Stomach (tissue), 9 donors: Measurements from ENCODE around the gene EPB41L1. TPM values are rescaled to one million over a fixed set of nuclear protein-coding genes. Genes with fewer than 3 reads are reported as not detected.

Experiments used
- DNase-seq, 2 donors: peaks; one replicate each; pipeline versions ENCODE4 v3.0.0 to v3.0.0-alpha.2; 2013 to 2019
- H3K27ac ChIP-seq, 5 donors: fragments of 200-600 bp in 4 of 5; sonication (generic) in 4 of 5; one replicate each; pipeline ENCODE4 v1.5.1; 2013 to 2019; ENCODE audit warnings: mild to moderate bottlenecking in 1 of 5, moderate library complexity in 1 of 5
- H3K27me3 ChIP-seq, 3 donors: fragments of 200-600 bp; sonication (generic); one replicate each; pipeline ENCODE4 v1.5.1; 2017 to 2019; ENCODE audit warnings: mixed run types in 1 of 3
- H3K36me3 ChIP-seq, 4 donors: fragments of 200-600 bp; sonication (generic); 1 replicate in 3 of 4; 2 replicates in 1 of 4; pipeline ENCODE4 v1.5.1; 2016 to 2019
- H3K4me1 ChIP-seq, 4 donors: fragments of 200-600 bp; sonication (generic); one replicate each; pipeline ENCODE4 v1.5.1; 2016 to 2019
- H3K4me3 ChIP-seq, 4 donors: fragments of 200-600 bp; sonication (generic) in 3 of 4; one replicate each; pipeline ENCODE4 v1.5.1; 2016 to 2019; ENCODE audit warnings: mild to moderate bottlenecking in 1 of 4
- H3K9me3 ChIP-seq, 4 donors: fragments of 200-600 bp; sonication (generic); one replicate each; pipeline ENCODE4 v1.5.1; 2016 to 2019
- EP300 ChIP-seq: sonication (generic); formaldehyde crosslinking; IDR thresholded peaks from one replicate; pipeline ENCODE4 v1.6.1; 2017; ENCODE audit warnings: antibody characterized with exemption
- POLR2A ChIP-seq, 4 donors: fragments of 450-650 bp; IDR thresholded peaks; one replicate each; pipeline ENCODE4 v1.6.1; 2016; ENCODE audit warnings: antibody characterized with exemption in 4 of 4, control low read depth in 2 of 4, mild to moderate bottlenecking in 1 of 4, moderate library complexity in 1 of 4
- POLR2AphosphoS5 ChIP-seq, 3 donors: sonication (generic); formaldehyde crosslinking; IDR thresholded peaks; one replicate each; pipeline ENCODE4 v1.6.1; 2016; ENCODE audit warnings: antibody characterized with exemption in 3 of 3
- WGBS, 5 donors: extraction: QIAGEN DNeasy Blood & Tissue Kit in 3 of 5; methylation state at CpG; one replicate each; pipeline versions ENCODE4 v1.1.5 to v1.1.7; 2013 to 2018; 5-methylcytosine and 5-hydroxymethylcytosine counted together
- intact Hi-C: fragments of 100-400 bp; cut with DNase I; formaldehyde crosslinking; loops from one replicate; pipeline ENCODE4 v1.15.1; 2023; ENCODE audit warnings: low total_unique reads
- polyA plus RNA-seq, 3 donors: library from polyadenylated mRNA; stranded (reverse); fragments of 200-250 nt; gene quantifications; one replicate each; pipeline ENCODE4 v1.2.3, GENCODE V29; 2013
- total RNA-seq, 5 donors: library from RNA; depleted of rRNA; stranded (reverse); fragments of >200 nt; gene quantifications; one replicate each; pipeline versions ENCODE4 v1.1.0 to v1.2.3, GENCODE V29; 2014 to 2016
- TF ChIP-seq, protein P1 (sequence below), 7 experiments: fragments of 450-650 bp in 4 of 7; fragments of 200-600 bp in 3 of 7; sonication (generic) in 3 of 7; IDR thresholded peaks; one replicate each; pipeline ENCODE4 v1.5.1; 2016 to 2019; ENCODE audit warnings: antibody characterized with exemption in 7 of 7, control low read depth in 2 of 7, mild to moderate bottlenecking in 1 of 7
- donor health status: healthy with polysubstance abuse.
- donor health status: Bipolar disorder and iron deficiency.
- donor health status: healthy.

EPB41L1 gene
- total and polyA plus RNA-seq, 8 donors = 25.9 to 271 (median 40.4) TPM

DNA sequence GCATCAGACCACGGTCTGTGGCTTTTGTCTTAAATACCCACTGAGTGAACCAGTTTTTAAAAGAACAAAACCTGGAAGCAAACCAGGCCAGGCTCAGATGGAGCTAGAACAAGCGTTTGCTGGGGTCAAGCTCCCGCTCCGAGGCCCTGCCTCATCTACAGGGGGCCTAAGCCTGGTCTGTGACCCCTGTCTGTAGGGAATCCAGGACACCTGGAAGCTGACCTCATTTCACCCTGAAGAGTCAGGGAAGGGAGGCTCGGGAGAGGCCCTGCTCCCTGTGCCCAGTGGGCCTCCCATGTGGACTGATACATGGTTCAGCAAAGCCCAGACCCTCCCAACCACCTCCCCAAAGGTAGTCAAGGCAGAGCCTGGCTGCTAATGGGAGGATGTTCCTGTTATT is 124.8 kb downstream of the EPB41L1 start:
- DNase-seq = no peak
- no peak overlapping the region for H3K4me3 ChIP-seq
- 60 to 72% (median 63%) methylated on average over 5 of the region's 5 CpGs for WGBS, 5 donors
- no peaks in the 10 kb centered on the region for H3K36me3 ChIP-seq
- intact Hi-C loops = no loop called here
- H3K27me3 ChIP-seq = peaks cover 6 to 46% (median 15%) of the 10 kb centered on the region in 3 donors
- no peak overlapping the region for H3K27ac ChIP-seq
- peaks cover 0 to 7% (median 0%) of the 10 kb centered on the region in 4 donors for H3K9me3 ChIP-seq
- no peaks in the 10 kb centered on the region for H3K4me1 ChIP-seq
- TF ChIP-seq EP300 (no peak), POLR2A (IDR thresholded peaks at IDR 0.05) (no peak), POLR2AphosphoS5 (IDR thresholded peaks at IDR 0.05) (no peak)
- TF ChIP-seq, protein P1, sequence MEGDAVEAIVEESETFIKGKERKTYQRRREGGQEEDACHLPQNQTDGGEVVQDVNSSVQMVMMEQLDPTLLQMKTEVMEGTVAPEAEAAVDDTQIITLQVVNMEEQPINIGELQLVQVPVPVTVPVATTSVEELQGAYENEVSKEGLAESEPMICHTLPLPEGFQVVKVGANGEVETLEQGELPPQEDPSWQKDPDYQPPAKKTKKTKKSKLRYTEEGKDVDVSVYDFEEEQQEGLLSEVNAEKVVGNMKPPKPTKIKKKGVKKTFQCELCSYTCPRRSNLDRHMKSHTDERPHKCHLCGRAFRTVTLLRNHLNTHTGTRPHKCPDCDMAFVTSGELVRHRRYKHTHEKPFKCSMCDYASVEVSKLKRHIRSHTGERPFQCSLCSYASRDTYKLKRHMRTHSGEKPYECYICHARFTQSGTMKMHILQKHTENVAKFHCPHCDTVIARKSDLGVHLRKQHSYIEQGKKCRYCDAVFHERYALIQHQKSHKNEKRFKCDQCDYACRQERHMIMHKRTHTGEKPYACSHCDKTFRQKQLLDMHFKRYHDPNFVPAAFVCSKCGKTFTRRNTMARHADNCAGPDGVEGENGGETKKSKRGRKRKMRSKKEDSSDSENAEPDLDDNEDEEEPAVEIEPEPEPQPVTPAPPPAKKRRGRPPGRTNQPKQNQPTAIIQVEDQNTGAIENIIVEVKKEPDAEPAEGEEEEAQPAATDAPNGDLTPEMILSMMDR (IDR thresholded peaks at IDR 0.05) = no peak

DNA sequence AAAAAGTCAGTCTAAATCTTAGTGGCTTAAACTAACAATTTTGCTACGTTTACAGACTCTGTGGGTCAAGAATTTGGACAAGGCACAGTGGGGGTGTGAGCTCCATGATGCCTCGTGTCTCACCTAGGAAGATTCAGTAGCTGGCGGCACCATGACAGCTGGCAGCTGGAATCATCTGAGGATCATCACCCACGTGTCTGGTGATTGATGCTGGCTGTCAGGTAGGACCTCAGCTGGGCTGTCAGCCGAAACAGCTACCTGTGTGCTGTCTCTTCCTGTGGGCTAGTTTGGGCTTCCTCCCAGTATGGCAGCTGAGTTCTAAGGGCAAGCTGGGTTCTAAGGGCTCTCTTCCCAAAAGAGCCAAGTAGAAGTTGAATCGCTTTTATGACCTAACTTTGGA is 125.2 kb downstream of the EPB41L1 start:
- intact Hi-C loops = no loop called here
- WGBS, 5 donors = 47 to 73% (median 71%) methylated on average over 6 of the region's 6 CpGs

DNA sequence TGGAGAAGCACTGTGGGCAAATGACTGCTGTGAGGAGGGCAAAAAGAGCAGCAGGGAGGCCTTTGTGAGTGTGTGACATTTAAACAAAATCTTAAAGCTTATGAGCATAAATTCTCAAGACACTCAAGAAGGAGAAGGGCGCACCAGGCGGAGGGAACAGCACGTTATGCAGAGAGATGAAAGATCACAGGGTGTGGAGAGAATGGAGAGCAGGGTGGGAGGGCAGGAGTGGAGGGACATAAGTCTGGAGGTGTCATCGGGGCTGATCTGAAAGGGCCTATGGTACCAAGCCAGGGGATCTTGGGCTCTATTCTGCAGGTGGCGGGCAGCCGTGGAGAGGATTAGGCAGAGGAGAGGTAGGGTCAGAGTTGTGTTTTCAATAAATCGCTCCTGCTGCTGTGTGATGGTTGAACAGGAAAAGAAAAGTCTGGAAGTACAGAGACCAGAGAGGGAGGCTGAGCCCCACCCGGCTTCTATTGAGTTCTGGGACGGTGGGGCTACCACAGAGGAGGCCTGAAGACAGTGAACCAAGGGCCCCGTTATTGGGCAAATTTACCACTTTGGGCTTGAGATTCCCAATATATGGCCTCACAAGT is 127.3 kb downstream of the EPB41L1 start:
- 75 to 85% (median 80%) methylated on average over 10 of the region's 10 CpGs for WGBS, 5 donors

More for the DNA sequence above, 125.2 kb downstream of the EPB41L1 start:
- H3K36me3 ChIP-seq = no peaks in the 10 kb centered on the region
- H3K4me3 ChIP-seq = no peak overlapping the region
- no peak overlapping the region for H3K27ac ChIP-seq
- DNase-seq = no peak
- peaks cover 0 to 7% (median 0%) of the 10 kb centered on the region in 4 donors for H3K9me3 ChIP-seq
- H3K4me1 ChIP-seq = no peaks in the 10 kb centered on the region
- TF ChIP-seq EP300 = no peak
- no peak for TF ChIP-seq POLR2AphosphoS5 (IDR thresholded peaks at IDR 0.05)
- TF ChIP-seq, protein P1 (IDR thresholded peaks at IDR 0.05) = no peak
- TF ChIP-seq POLR2A (IDR thresholded peaks at IDR 0.05) = no peak
- peaks cover 2 to 42% (median 12%) of the 10 kb centered on the region in 3 donors for H3K27me3 ChIP-seq

More for the DNA sequence above, 127.3 kb downstream of the EPB41L1 start:
- peaks cover 0 to 40% (median 12%) of the 10 kb centered on the region in 3 donors for H3K27me3 ChIP-seq
- H3K4me3 ChIP-seq = no peak overlapping the region
- H3K9me3 ChIP-seq = peaks cover 0 to 7% (median 0%) of the 10 kb centered on the region in 4 donors
- intact Hi-C loops = no loop called here
- H3K36me3 ChIP-seq = no peaks in the 10 kb centered on the region
- no peak overlapping the region for H3K27ac ChIP-seq
- TF ChIP-seq POLR2AphosphoS5 (IDR thresholded peaks at IDR 0.05) (no peak), EP300 (no peak), POLR2A (IDR thresholded peaks at IDR 0.05) (no peak)
- TF ChIP-seq, protein P1 (IDR thresholded peaks at IDR 0.05) = no peak
- H3K4me1 ChIP-seq = no peaks in the 10 kb centered on the region
- no peak for DNase-seq

Other genes starting within 250 kb of the EPB41L1 start
- gene SCAND1, start 200.2 kb upstream of the EPB41L1 start, total RNA-seq = 100 to 1,000 TPM in 2 of 5 donors, 10 to 100 TPM in 3; 16.9 to 221 (median 67.4) TPM
- 100 to 1,000 TPM; 154 to 246 (median 202) TPM for gene SCAND1, start 200.2 kb upstream of the EPB41L1 start, polyA plus RNA-seq
- gene CNBD2, start 186.2 kb upstream of the EPB41L1 start, total RNA-seq = 10 to 100 TPM in 1 of 5 donors, 1 to 10 TPM in 3, not detected in 1; 1.8 to 66.0 (median 9.1) TPM
- 10 to 100 TPM in 1 of 3 donors, 1 to 10 TPM in 2; 4.6 to 14.5 (median 7.0) TPM for gene CNBD2, start 186.2 kb upstream of the EPB41L1 start, polyA plus RNA-seq
- gene AAR2, start 81.7 kb downstream of the EPB41L1 start, total RNA-seq = 10 to 100 TPM in 4 of 5 donors, 1 to 10 TPM in 1; 4.7 to 75.6 (median 22.3) TPM
- gene AAR2, start 81.7 kb downstream of the EPB41L1 start, polyA plus RNA-seq = 10 to 100 TPM; 15.4 to 22.5 (median 17.1) TPM
- gene DLGAP4, start 151.6 kb downstream of the EPB41L1 start, total RNA-seq = 10 to 100 TPM; 15.1 to 92.2 (median 54.0) TPM
- gene DLGAP4, start 151.6 kb downstream of the EPB41L1 start, polyA plus RNA-seq = 10 to 100 TPM; 15.1 to 26.4 (median 21.1) TPM